ENCODE data around the gene ITPR2.
"Not testable (repeated sequence)": the region's sequence is repeated elsewhere in the genome, so short reads cannot be mapped to it uniquely, and the experiment has no call there.

Gene ITPR2

DNA sequence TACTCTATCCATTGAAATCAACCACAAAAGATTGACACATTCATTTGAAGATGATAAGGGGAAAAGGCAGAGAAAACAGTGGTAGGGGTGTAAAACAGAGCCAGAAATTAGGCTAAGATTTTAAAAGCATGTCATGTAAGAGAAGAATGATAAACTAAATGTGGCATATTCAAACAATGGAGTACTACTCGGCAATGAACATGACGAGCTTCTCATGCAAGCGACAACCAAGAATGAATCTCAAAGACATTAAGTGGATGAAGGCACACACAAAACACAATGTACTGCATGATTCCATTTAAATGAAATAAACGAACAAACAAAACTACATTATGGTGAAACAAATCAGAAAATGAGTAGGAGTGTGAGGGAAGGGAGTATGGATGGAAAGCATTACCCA is 134.8 kb downstream of the ITPR2 start:
- no peak for DNase-seq

DNA sequence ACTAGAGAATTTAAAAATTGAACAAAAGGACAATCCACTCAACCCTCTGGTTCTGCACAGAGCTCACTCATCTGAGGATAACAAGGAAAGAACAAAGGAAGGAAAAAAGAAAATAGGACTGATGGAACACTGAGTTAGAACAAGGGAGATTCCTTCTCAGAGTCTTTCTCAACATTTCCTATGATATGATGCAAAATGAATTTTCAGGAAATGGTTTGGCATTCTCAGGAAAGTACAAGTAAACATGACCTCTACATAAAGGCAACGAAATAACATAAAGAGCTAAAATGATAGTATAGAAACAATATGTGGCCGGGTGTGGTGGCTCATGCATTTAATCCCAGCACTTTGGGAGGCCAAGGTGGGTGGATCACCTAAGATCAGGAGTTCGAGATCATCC is 135.8 kb downstream of the ITPR2 start:
- no peak for DNase-seq

DNA sequence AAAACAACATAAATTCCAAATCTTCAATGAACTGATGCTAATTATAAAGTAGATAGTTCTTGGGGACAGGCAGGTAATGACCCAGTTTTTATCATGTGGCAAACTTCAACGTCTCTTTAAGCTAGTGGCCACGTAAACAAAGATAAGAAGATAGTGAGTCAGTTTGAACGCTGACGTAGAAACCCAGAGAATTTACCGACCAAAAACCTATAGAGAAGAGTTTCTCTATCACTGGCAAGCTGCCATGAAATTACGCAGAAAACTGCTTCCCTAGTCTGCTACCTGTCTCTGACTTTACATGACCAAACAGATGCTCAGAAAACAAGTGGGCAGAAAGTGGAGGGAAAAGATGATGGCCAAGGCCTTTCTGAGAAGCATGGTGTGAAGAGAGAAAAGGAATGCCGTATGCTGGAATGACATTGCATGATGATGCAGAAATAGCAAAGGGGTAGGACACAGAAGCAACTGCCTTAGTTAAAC is 136.3 kb downstream of the ITPR2 start:
- no peak for DNase-seq

DNA sequence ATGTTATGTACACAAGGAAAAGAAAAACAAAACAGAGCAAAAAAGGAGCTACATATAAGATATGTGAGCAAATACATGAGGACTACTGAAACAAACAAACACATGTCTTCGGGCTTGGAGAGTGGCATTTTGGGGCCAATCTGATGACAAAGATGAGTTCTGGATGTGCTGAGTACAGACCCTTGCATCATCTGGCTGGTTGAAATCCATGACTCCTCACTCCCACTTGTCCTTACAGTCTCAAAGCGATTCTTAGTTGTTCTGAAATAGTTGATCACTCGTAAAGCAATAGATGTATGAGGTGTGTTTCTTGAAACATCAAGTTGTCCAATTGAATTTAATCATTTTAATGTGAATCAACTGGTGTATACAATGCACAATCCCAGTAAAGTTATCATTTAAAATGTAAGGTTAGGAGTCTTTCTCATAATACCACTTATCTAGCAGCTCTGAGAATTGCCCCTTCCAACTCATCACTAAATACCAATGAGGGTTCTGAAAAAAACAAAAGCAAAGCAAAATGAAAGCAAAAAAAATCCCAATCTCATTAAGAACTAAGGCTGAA is 136.9 kb downstream of the ITPR2 start:
- no peak for DNase-seq

DNA sequence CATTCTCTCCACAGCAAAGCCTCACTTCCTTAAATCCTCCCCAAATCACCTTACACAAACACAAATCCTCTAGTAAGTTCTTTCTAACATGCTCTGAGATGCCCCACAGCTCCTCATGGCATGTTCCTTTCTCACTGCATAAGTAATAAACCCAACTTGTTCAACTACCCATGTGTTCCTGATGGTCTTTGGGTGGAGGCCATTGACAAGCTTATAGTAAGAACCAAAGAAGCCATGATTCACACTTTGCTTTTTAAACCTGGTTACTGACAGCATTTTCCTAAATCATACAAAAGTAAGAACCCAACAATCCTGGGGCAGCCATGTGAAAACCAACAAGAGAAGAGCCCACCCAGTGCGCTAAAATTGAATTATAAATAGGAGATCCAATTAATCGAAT is 138.6 kb downstream of the ITPR2 start:
- DNase-seq = no peak

DNA sequence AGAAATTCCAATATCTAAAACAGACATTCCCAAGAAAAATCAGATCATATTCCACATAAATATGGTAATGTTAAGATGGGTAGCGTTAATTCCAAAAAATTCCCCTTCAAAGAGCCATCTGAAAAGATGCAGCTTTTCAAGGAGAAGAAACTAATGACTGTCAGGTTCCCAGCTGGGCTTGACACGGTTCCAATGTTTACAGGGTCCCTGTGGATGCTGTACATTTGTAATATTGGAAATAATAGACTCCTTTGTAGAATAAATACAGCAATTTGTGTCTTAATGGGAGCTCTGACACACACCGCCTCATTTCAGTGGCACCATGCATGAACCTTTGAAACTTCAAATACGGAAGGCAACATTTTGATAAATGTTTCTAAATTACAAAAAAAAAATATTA is 140.6 kb downstream of the ITPR2 start:
- no peak for DNase-seq

DNA sequence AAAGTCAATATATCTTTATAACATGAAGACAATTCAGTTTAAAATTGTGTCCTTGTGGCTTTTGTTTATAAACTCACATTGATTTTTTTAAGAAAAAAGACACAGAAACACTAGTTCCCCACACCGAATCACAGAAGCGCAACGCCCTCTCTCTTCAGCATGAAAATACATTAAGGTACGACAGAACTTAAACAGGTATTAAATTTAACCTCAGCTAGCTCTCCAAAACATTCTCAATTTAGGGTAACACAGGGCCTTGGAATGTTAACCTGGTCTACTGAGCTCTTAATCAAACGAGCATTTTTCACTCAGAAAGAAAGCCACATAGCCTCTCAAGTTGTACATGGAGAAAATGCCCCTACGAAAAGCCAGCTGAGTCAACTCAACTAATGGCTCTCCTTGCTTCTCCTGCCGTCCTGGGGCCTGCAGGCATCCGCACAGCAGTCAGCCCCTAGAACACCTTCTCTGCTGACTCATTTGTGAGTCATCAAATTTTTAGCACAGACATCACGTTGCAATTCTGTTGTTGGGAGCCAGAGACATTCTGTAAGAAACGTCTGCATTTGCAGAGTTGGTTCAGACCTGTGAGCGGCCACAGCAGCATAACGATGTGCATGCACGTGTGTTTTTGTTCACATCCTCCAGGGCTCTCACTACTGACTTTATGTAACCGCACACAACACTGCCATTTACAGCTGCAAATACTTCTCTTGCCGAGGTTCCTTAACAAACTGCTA is 141.6 kb downstream of the ITPR2 start:
- DNase-seq = no peak

DNA sequence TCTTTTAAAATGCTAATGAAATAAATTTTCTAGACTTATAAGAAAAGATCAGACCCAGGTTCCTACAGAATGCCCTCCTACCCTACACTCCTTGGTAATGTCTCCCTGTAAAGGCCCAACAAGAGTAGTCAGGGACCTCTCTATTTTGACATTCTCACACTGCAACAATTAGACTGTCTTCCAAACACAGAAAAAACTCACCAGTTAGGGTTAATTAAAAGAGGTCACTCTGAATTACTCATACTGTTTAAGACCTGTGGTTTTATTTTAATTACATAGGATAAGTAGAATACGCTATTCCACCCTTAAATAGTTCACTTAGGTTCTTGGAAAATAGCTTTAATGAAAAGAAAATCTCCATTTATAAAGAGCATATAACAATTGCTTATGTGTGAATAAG is 142.4 kb downstream of the ITPR2 start:
- no peak for DNase-seq

DNA sequence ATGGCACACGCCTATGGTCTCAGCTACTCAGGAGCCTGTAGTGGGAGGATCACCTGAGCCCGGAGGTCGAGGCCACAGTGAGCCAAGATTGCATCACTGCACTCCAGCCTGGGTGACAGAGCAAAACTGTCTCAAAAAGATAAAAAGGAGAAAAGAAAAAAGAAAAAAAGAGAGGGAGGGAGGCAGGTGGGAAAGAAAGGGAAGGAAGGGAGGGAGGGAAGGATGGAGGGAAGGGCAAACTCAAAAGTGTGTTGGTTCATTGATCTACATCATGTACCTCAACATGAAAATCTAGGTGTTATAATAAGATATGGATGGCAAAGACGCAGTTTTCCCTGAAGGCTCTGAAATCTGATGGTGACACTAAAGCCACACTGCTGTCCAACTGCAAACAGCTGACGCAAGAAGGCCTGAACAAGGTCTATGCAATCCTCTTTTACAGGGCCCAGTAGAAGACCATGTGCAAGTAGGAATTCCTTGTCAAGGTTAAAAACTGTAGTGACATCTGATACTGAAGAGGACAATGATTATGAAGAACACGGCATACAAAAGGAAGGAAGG is 143.6 kb downstream of the ITPR2 start:
- DNase-seq = no peak

DNA sequence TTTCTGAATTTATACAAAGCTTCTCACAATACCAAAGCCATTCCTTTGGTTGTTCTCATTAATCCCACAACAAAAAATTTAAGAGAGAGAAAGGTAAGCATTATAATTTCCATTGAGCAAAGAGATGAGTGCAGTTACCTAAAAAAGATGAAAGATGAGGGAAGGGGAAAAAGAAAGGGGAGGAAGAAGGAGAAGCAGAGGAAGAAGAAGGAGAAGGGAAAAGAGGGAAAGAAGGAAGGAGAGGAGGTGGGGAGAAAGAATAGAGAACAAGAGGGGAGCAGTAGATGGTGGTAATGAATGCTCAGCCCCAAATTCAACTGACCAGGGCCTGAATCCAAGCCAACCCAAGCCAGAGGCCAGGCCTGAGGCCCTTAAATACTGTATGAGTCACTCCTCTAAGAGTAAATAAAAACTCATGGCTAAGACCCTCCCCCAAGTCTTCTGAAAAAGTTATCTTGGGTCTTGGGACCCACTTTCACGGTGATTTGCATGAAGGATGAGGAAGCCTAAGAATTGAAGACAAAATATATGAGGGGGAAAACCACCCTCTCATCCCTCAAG is 144.6 kb downstream of the ITPR2 start:
- no peak for DNase-seq

DNA sequence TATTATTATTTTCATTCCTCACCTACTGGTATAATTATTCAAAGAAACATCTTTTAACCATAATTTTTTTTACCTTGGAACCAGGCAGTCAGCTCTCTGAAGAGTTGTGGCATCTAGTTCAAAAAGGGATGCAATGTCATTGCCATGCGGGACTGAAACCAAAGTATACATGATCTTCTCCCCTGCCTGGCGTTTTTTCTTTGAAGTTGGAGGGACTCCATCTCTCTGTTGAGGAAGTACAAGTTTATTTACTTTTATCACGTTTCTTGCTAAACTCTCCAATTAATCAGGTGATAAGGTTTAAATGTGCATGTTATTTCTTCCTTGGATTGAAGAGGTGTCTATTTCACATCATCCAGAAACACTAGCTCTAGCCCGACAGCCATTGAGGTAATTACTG is 146.6 kb downstream of the ITPR2 start:
- no peak for DNase-seq

DNA sequence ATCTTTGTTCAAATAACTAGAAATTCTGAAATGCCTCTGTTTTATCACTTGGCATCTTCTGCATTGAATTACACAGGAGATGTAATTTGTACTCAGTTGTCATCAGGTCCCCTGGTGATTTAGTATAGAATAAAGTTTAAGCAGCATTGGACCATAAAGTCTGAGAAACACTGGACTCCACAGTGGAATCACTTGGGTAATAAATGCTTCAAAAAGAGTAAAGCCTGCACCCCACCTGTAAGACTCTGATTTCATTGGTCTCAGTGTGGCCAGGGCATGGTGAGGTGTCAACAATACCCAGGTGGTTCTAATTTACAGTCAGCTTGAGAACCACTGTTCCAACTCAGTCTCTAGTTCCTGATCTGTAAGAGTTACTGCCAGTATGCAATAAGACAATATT is 148.9 kb downstream of the ITPR2 start:
- no peak for DNase-seq

DNA sequence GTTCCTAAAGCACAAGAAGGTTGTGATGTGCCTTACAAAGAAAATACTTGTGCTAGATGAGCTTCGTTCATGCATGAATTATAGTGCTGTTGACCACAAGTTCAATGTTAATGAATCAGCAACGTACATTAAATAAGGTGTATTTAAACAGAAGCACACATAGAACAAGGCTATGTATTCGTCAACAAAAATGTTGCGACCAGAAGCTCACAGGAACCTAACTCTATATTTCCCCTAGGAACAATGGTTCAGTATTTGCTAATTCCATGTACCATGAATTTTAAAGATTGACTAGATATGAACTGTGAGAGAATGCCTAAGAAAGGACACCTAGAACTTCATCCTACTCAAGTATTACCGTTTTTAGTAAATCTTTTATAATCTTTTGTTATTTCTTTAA is 149.6 kb downstream of the ITPR2 start:
- no peak for DNase-seq

DNA sequence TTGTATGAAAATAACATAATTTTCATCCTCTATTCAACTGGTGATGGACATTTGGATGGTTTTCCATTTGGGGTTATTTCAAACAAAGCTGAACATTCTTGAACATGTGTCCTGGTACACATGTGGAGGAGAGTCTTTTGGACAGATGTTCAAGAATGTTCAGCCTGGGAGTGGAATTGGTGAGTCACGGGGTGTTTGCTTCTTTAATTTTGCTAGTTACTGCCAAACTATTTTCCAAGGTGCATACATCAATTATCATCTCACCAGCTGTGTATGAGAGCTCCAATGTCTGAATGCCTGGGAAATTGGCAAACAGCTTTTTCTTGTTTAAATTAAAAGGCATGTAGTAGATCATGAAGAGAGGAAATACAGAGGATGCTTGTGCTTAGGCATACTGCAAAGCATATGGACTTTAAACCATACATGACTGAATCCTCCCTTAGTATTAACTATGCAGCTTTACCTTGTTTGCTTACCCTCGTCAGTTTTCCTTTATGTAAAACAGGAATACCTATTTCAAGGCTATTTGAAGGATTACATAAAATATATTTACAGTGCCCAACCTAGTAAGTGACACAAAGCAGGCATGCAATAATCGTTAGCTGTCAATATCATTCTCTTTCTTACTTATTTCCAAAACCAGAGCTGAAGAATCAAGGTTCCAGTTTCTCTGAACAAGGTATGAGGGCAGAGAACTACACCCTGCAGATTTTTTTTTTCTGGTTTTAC is 152.1 kb downstream of the ITPR2 start:
- no peak for DNase-seq

DNA sequence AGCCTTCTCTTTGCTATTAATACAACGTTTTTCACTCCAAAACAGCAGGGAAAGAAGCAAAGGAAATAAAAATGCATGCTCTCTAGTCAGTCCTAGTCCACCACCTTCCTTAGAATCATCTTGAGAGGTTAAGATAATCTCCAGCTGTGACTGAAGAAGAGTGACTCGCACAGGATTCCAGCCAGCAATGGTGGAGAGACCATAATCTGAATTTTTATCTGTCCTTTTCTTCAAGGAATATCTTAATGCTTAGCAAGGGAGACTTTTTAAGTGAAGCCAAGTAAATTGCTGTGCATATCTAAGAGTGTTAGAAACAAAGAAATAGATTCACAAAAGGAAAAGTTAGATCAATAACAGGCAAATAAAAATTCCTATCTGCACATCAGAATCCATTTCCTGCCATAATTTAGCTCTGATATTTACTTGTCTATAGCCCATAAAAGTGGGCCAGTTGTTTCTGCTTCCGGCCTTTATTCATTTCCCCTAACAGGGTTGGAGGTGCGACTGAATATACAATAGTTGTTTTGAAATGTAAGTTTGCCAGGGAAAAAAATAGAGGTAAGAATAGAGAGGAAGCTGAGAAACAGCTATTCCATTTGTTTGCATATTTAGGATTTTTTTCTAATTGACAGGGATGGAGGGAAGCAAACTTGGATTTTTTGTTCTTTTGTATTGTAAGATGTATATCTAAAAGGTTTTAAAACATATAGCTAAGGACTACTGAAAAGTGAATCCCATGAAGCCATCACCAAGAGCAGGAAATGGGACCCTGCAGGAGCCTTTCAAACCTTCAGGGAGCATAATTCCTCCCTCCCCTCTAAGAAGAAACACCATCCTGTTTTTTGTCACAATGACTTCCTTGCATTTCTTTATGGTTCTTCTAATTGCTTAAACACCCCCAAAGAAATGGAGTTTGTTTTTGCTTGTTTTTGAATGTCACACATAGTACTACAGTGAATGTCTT is 154.0 kb downstream of the ITPR2 start:
- DNase-seq = no peak

DNA sequence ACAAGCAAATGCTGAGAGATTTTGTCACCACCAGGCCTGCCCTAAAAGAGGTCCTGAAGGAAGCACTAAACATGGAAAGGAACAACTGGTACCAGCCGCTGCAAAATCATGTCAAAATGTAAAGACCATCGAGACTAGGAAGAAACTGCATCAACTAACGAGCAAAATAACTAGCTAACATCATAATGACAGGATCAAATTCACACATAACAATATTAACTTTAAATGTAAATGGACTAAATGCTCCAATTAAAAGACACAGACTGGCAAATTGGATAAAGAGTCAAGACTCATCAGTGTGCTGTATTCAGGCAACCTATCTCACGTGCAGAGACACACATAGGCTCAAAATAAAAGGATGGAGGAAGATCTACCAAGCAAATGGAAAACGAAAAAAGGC is 161.5 kb downstream of the ITPR2 start:
- not testable (repeated sequence) for DNase-seq

DNA sequence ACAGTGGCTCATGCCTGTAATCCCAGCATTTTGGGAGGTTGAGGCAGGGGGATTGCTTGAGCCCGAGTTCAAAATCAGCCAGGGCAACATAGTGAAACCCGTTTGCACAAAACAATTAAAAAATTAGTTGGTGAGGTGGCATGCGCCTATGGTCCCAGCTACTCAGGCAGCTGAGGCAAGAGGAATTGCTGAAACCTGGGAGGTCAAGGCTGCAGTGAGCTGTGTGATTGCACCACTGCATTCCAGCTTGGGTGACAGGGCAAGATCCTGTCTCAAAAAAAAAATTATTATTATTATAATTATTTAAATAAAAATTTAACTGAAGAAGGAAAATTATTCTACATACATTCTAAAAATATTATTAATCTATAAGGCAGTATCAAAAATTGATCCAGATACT is 164.1 kb downstream of the ITPR2 start:
- no peak for DNase-seq

DNA sequence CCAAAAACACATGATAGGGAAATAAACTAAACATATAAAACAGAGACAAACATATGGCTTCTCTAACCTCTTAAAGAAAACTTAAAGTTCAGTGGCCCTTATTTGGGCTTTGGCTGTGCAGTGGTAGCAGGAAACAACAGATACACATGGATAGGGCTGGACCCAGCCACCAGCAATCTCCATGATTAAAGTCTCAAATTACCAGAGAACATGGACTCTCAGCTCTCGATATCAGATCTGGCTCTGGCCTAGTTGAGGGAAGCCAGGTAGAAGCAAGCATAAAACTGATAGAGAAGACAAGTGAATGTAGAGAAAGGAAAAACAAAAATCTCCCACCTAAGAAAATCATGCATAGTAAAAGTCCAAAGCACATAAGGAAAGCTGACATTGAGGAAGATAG is 164.8 kb downstream of the ITPR2 start:
- no peak for DNase-seq

DNA sequence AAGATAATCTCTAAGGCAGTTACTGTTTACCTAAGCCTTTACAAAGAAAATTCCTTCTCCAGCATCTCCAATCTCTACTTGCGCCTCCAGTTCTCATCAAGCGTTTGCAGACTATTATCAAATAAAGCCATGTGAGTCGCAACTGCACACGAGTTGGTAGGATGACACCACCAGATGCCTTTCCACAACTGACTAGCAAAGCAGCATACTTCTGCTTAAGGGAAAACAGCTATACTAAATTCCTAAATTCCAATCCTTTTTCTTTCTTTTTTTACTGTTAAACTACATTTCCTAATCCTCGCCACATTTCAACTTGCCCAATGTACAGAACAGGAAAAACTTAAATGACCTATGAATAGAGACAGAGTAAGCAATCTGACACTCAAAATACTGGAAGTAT is 166.7 kb downstream of the ITPR2 start:
- DNase-seq = no peak

DNA sequence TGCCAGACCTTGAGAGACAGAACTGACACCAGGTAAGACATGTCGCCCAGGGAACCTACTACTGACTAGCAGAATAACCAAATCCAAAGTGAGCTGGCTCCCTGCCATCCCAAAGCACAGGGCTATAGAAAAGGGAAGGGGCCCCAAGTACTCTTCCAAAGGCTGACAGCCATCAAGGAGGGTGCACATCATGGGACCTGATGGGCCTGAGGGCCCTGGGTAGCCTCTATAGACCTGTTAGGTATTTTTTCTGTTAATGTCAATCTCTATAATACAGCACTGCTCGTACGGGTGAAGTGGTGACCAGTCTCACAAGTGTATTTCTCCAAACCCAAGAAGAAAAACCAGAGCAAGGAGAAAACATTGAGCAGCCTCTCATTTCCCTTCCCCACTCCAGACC is 171.6 kb downstream of the ITPR2 start:
- no peak for DNase-seq

DNA sequence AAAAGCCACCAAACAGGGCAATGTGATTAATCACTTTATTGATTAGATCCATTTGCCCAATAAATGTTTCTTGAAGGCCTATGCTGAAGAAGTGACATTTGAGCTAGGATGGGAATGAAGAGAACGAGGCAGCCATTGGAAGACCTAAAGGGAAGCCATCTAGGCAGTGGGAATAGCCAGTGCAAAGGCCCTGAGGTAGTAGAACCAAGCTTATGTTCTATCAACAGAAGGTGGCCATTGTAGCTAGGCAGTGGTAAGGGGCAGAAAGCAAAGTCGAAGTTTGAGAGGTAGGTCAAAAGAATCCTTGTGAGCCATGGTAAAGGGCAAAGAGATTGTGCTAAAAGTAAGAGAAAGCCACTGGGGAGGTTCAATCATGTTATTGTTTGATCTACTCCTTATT is 173.1 kb downstream of the ITPR2 start:
- no peak for DNase-seq

DNA sequence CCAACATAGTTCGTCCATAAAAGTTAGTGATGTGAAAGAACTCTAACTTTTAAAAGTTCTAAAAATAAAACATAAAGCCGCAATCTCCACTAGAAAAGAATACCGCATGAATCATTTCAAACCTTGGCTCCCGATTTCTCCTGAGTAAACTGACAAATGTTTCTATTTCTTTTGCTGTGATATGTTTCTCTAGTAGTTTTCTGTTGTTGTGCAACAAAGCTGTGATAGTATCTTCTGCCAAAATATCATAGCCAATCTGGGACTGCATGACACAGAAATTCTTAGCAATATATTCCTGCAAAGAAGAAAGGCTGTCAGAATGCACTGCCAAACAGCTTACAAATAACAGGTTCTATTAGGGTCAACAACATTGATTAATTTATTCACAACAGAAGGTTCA is 174.0 kb downstream of the ITPR2 start:
- DNase-seq = no peak
